H1 (cell line): ENCODE measurements around the gene CES4A.

Source experiments
- BRCA1 ChIP-seq: IDR thresholded peaks from 2 replicates; pipeline ENCODE4 v1.6.1; 2012; ENCODE audit warnings: low read depth, low read length, improper control_type of control experiment
- CEBPB ChIP-seq: IDR thresholded peaks from 2 replicates; pipeline ENCODE4 v1.6.1; 2012; ENCODE audit warnings: low read depth, low read length
- EP300 ChIP-seq, 2 experiments: IDR thresholded peaks; 1 replicate in 1 of 2; 2 replicates in 1 of 2; pipeline ENCODE4 v1.6.1; 2011 to 2012; ENCODE audit warnings: low read depth in 2 of 2, low read length in 2 of 2, mild to moderate bottlenecking in 2 of 2, borderline replicate concordance in 1 of 2, inconsistent platforms in 1 of 2, moderate library complexity in 1 of 2
- EZH2 ChIP-seq: fragments of 200-600 bp; sonication (generic); IDR thresholded peaks from 2 replicates; pipeline ENCODE4 v1.7.1; 2012; ENCODE audit warnings: low read depth, mild to moderate bottlenecking, moderate library complexity, low read length, inconsistent platforms; ENCODE audit not compliant: severe bottlenecking
- HDAC2 ChIP-seq, 2 experiments: fragments of 300-600 bp in 1 of 2; sonication (generic) in 1 of 2; IDR thresholded peaks; 2 replicates each; pipeline ENCODE4 v1.6.1; 2011 to 2012; ENCODE audit warnings: low read depth in 2 of 2, low read length in 2 of 2, mild to moderate bottlenecking in 2 of 2, moderate library complexity in 2 of 2, borderline replicate concordance in 1 of 2, inconsistent platforms in 1 of 2
- NRF1 ChIP-seq: IDR thresholded peaks from 2 replicates; pipeline ENCODE4 v1.6.1; 2011; ENCODE audit warnings: mild to moderate bottlenecking, low read depth, low read length, improper control_type of control experiment
- PHF8 ChIP-seq: fragments of 200-600 bp; sonication (generic); conservative IDR thresholded peaks from 2 replicates; pipeline ENCODE4 v1.7.1; 2012; ENCODE audit warnings: low read depth, mild to moderate bottlenecking, inconsistent platforms, low read length, moderate library complexity
- POLR2A ChIP-seq, 2 experiments: IDR thresholded peaks; 1 replicate in 1 of 2; 2 replicates in 1 of 2; pipeline ENCODE4 v1.6.1; 2011; ENCODE audit warnings: low read depth in 2 of 2, low read length in 2 of 2, mild to moderate bottlenecking in 2 of 2; ENCODE audit errors: control extremely low read depth in 1 of 2
- POLR2AphosphoS5 ChIP-seq: IDR thresholded peaks from 2 replicates; pipeline ENCODE4 v1.6.1; 2011; ENCODE audit warnings: low read depth, low read length
- SRF ChIP-seq: IDR thresholded peaks from 2 replicates; pipeline ENCODE4 v1.6.1; 2011; ENCODE audit warnings: mild to moderate bottlenecking, low read depth, low read length, moderate library complexity
- SUZ12 ChIP-seq: fragments of 200-600 bp; sonication (generic); IDR thresholded peaks from 2 replicates; pipeline ENCODE4 v1.6.1; 2012; ENCODE audit warnings: mild to moderate bottlenecking, inconsistent platforms, low read length, moderate library complexity, mixed read lengths
- TAF1 ChIP-seq: IDR thresholded peaks from 2 replicates; pipeline ENCODE4 v1.6.1; 2011; ENCODE audit warnings: mild to moderate bottlenecking, low read depth, low read length
- TF ChIP-seq, protein P1 (sequence below): IDR thresholded peaks from 2 replicates; pipeline ENCODE4 v1.6.1; 2012; ENCODE audit warnings: inconsistent platforms
- TF ChIP-seq, protein P2 (sequence below), 3 experiments: IDR thresholded peaks; 1 replicate in 2 of 3; 2 replicates in 1 of 3; pipeline versions ENCODE4 v1.5.1 to v1.6.1; 2011; ENCODE audit warnings: low read length in 3 of 3, mild to moderate bottlenecking in 3 of 3, inconsistent platforms in 2 of 3, low read depth in 1 of 3, moderate library complexity in 1 of 3; ENCODE audit not compliant: insufficient read depth in 1 of 3; ENCODE audit errors: control extremely low read depth in 1 of 3

- TF ChIP-seq SUZ12 (no peak), POLR2A (IDR thresholded peaks at IDR 0.05; ENCODE audit: control extremely low read depth in 1 of 2, low read depth in 2 of 2, low read length in 2 of 2) (no peak), SRF (no peak), EZH2 (no peak), CEBPB (no peak), POLR2AphosphoS5 (no peak), BRCA1 (no peak), EP300 (IDR thresholded peaks at IDR 0.05; ENCODE audit: borderline replicate concordance in 1 of 2, low read depth in 2 of 2, low read length in 2 of 2) (no peak), PHF8 (no peak), HDAC2 (IDR thresholded peaks at IDR 0.05; ENCODE audit: borderline replicate concordance in 1 of 2, low read depth in 2 of 2, low read length in 2 of 2) (no peak), TAF1 (no peak), NRF1 (no peak)
- TF ChIP-seq, protein P1, sequence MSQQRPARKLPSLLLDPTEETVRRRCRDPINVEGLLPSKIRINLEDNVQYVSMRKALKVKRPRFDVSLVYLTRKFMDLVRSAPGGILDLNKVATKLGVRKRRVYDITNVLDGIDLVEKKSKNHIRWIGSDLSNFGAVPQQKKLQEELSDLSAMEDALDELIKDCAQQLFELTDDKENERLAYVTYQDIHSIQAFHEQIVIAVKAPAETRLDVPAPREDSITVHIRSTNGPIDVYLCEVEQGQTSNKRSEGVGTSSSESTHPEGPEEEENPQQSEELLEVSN, result no peak
- TF ChIP-seq, protein P2, sequence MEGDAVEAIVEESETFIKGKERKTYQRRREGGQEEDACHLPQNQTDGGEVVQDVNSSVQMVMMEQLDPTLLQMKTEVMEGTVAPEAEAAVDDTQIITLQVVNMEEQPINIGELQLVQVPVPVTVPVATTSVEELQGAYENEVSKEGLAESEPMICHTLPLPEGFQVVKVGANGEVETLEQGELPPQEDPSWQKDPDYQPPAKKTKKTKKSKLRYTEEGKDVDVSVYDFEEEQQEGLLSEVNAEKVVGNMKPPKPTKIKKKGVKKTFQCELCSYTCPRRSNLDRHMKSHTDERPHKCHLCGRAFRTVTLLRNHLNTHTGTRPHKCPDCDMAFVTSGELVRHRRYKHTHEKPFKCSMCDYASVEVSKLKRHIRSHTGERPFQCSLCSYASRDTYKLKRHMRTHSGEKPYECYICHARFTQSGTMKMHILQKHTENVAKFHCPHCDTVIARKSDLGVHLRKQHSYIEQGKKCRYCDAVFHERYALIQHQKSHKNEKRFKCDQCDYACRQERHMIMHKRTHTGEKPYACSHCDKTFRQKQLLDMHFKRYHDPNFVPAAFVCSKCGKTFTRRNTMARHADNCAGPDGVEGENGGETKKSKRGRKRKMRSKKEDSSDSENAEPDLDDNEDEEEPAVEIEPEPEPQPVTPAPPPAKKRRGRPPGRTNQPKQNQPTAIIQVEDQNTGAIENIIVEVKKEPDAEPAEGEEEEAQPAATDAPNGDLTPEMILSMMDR (IDR thresholded peaks at IDR 0.05; ENCODE audit: control extremely low read depth in 1 of 3, insufficient read depth in 1 of 3, low read depth in 1 of 3, low read length in 3 of 3), result peak in 1 of 3 experiments; percentile 4; a peak in 1 of 4 replicates
Measured at GRCh38 chr16:66964049-66964448, 24.3 kb upstream of the CES4A start.
